ENCODE measurements around the gene SNX8.

The SNX8 gene

GRCh38 chr7:2219606-2220005, 94.6 kb downstream of the SNX8 start:
- no peak for DNase-seq

- DNase-seq = no peak
These were observed 95.1 kb downstream of the SNX8 start for GRCh38 chr7:2219136-2219535.

- DNase-seq = no peak
These were observed 95.8 kb downstream of the SNX8 start for GRCh38 chr7:2218444-2218785.

GRCh38 chr7:2217716-2218443, 96.4 kb downstream of the SNX8 start:
- DNase-seq = no peak

GRCh38 chr7:2217206-2217605, 97.0 kb downstream of the SNX8 start:
- DNase-seq = no peak

- DNase-seq = no peak
These were observed 98.4 kb downstream of the SNX8 start for GRCh38 chr7:2215851-2216250.

- peak in 1 of 5 experiments; percentile 97 for DNase-seq
These were observed 99.6 kb downstream of the SNX8 start for GRCh38 chr7:2214636-2215035.

- DNase-seq = no peak
These were observed 100.6 kb downstream of the SNX8 start for GRCh38 chr7:2213551-2214215.

- no peak for DNase-seq
These were observed 101.3 kb downstream of the SNX8 start for GRCh38 chr7:2212906-2213305.

GRCh38 chr7:2211926-2212325, 102.3 kb downstream of the SNX8 start:
- no peak for DNase-seq

GRCh38 chr7:2211259-2211880, 102.9 kb downstream of the SNX8 start:
- no peak for DNase-seq

GRCh38 chr7:2210551-2211258, 103.5 kb downstream of the SNX8 start:
- DNase-seq = no peak

GRCh38 chr7:2209961-2210323, 104.3 kb downstream of the SNX8 start:
- no peak for DNase-seq

- DNase-seq = peak in 3 of 5 experiments; percentile 18 to 66 (median 25)
These were observed 104.9 kb downstream of the SNX8 start for GRCh38 chr7:2209146-2209960.

- no peak for DNase-seq
These were observed 105.5 kb downstream of the SNX8 start for GRCh38 chr7:2208712-2209111.

- DNase-seq = no peak
These were observed 109.0 kb downstream of the SNX8 start for GRCh38 chr7:2205036-2205780.

- DNase-seq = no peak
These were observed 109.8 kb downstream of the SNX8 start for GRCh38 chr7:2204446-2204845.

GRCh38 chr7:2203766-2204300, 110.4 kb downstream of the SNX8 start:
- DNase-seq = no peak

GRCh38 chr7:2202901-2203765, 111.1 kb downstream of the SNX8 start:
- DNase-seq = no peak

- no peak for DNase-seq
These were observed 111.9 kb downstream of the SNX8 start for GRCh38 chr7:2202361-2202761.
